Measurements from ENCODE around the gene TENT4A. TPM values are rescaled to one million over a fixed set of nuclear protein-coding genes. Genes with fewer than 3 reads are reported as not detected.

Gene TENT4A
- total and polyA plus RNA-seq, 10 of the 15 experiments (the other 5 are each of a cell fraction or from before 2014, with no cell fraction given): 1.4 to 30.6 (median 12.5) TPM

DNA sequence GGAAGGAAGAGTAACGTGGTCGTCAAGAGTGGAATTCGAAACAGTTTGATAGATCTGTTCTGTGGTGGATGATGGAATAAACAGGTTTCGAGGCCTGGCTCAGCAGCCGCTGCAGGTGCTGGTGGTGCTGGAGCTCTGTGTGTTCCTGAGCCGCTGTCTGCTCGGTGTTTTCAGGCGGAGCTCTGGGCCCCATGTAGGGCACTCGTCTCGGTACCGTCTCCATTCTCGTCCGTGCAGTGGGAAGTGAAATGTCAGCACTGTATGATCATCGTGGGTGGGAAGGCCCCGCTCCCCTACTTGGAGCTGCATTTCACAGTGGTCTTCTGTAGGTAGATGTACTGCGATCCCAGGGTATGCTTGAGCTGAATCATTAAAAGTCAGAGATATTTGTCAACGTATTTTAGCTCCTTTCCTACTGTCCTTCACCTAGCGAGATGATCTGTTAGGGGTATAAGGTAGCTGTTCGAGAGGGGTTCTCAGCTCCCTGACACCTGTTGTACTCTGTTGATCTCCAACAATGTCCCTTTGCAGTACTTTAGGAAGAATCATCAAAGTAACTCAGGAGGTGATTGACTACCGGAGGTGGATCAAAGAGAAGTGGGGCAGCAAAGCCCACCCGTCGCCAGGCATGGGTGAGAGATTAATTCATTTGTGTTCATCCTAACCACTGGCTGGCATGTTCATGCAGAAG, 35.9 kb downstream of the TENT4A start:
- peaks cover 41 to 50% of the 10 kb centered on the region in 2 experiments for H3K36me3 ChIP-seq (ENCODE audit: control insufficient read depth in 2 of 2, insufficient read depth in 2 of 2, low read length in 1 of 2)
- RAD21 ChIA-PET (ENCODE audit: unreplicated experiment): no interaction called here
- WGBS (ENCODE audit: insufficient coverage, insufficient replicate concordance, low lambda C conversion rate, missing lambda C conversion rate): 96% methylated on average over 22 of the region's 22 CpGs

More for the DNA sequence above, 35.9 kb downstream of the TENT4A start:
- H4K20me1 ChIP-seq (ENCODE audit: control insufficient read depth, insufficient read depth): peaks cover 5% of the 10 kb centered on the region; the same call in 1 of the 2 replicates
- intact Hi-C loops (cut with micrococcal nuclease; ENCODE audit: unreplicated experiment) (loop anchor here (10.0 kb wide), 1 partner anchor 1254 kb away; no protein-coding TSS in a partner anchor), in situ Hi-C loops (cut with MboI) (loop anchor here (10.0 kb wide), 1 partner anchor 1264 kb away; no protein-coding TSS in a partner anchor)
- ChIA-PET POLR2A (no interaction called here), CTCF (interaction anchor here (0.7 to 1.0 kb wide), 2 partner anchors 9 to 53 kb away, joined by 3 read pairs; no protein-coding TSS in a partner anchor), SMC1A (ENCODE audit: uncharacterized antibody, unreplicated experiment) (no interaction called here)
- no peak overlapping the region for H2AFZ ChIP-seq (ENCODE audit: control insufficient read depth, low read depth, low read length)
- FAIRE-seq (no peak), ATAC-seq (no peak), DNase-seq (ENCODE audit: low read depth, low spot score) (no peak)
- H3K4me2 ChIP-seq (ENCODE audit: control insufficient read depth, insufficient read depth): no peak overlapping the region
- H3K4me1 ChIP-seq (ENCODE audit: control insufficient read depth, insufficient read depth, low read length): no peaks in the 10 kb centered on the region
- H3K9ac ChIP-seq (ENCODE audit: control insufficient read depth, insufficient read depth, low read length): no peak overlapping the region
- H3K9me3 ChIP-seq (replicated peaks; ENCODE audit: control insufficient read depth, insufficient read depth, low read length): no peaks in the 10 kb centered on the region
- H3K27me3 ChIP-seq (replicated peaks in 1 of 2; ENCODE audit: control insufficient read depth in 2 of 2, insufficient read depth in 2 of 2, low read length in 1 of 2): no peaks in the 10 kb centered on the region
- no peak overlapping the region for H3K4me3 ChIP-seq
- BruUV-seq (replicated peaks): no TSS peak
- peaks cover 8% of the 10 kb centered on the region for H3K79me2 ChIP-seq (ENCODE audit: control insufficient read depth, insufficient read depth, low read length)
- no peak overlapping the region for H3K27ac ChIP-seq (ENCODE audit: control insufficient read depth, insufficient read depth)
- TF ChIP-seq NFYB (IDR thresholded peaks at IDR 0.05; ENCODE audit: insufficient read depth, low read depth, low read length) (no peak), HDAC2 (IDR thresholded peaks at IDR 0.05) (no peak), FOS (IDR thresholded peaks at IDR 0.05; ENCODE audit: borderline replicate concordance, extremely low read depth, insufficient read length) (no peak), ZSCAN29 (IDR thresholded peaks at IDR 0.05) (no peak), GATAD2B (conservative IDR thresholded peaks at IDR 0.05; ENCODE audit: low read depth) (no peak), RAD21 (IDR thresholded peaks at IDR 0.05; ENCODE audit: insufficient read depth, low read depth, low read length) (no peak), YBX1 (IDR thresholded peaks at IDR 0.05) (no peak)
- TF ChIP-seq, protein P1, sequence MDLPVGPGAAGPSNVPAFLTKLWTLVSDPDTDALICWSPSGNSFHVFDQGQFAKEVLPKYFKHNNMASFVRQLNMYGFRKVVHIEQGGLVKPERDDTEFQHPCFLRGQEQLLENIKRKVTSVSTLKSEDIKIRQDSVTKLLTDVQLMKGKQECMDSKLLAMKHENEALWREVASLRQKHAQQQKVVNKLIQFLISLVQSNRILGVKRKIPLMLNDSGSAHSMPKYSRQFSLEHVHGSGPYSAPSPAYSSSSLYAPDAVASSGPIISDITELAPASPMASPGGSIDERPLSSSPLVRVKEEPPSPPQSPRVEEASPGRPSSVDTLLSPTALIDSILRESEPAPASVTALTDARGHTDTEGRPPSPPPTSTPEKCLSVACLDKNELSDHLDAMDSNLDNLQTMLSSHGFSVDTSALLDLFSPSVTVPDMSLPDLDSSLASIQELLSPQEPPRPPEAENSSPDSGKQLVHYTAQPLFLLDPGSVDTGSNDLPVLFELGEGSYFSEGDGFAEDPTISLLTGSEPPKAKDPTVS (IDR thresholded peaks at IDR 0.05; ENCODE audit: low read depth, low read length): no peak
- TF ChIP-seq, protein P2, sequence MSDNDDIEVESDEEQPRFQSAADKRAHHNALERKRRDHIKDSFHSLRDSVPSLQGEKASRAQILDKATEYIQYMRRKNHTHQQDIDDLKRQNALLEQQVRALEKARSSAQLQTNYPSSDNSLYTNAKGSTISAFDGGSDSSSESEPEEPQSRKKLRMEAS (IDR thresholded peaks at IDR 0.05; ENCODE audit: low read depth, low read length): no peak
